IMR-90 (cell line): ENCODE measurements around the gene ADCK1. TPM values are rescaled to one million over a fixed set of nuclear protein-coding genes. Genes with fewer than 3 reads are reported as not detected.

ENCODE experiments used
- ATAC-seq: fragments of 200-7000 bp; cut with Tn5 transposase; 2 replicates; pipeline ENCODE4 v1.9.1; 2020; ENCODE audit warnings: low read depth, mild to moderate bottlenecking, moderate library complexity
- BruUV-seq: library from RNA; stranded (reverse); fragments of 400-500 nt; replicated peaks from 2 replicates; lab custom pipeline; 2021; lab: Mats Ljungman, UMichigan
- CTCF ChIA-PET: fragments of 300-600 bp; formaldehyde crosslinking; extraction: SDS; loops from one replicate; lab custom pipeline; 2021; ENCODE audit warnings: antibody characterized with exemption; lab: Yijun Ruan, JAX
- POLR2A ChIA-PET: fragments of 300-600 bp; sonication (Branson Sonifier 250); formaldehyde crosslinking; loops from one replicate; lab custom pipeline; 2022; ENCODE audit warnings: antibody characterized with exemption; ENCODE audit not compliant: unreplicated experiment; lab: Charles Lee
- DNase-seq: peaks from one replicate; pipeline ENCODE4 v3.0.0; 2013
- H2AFZ ChIP-seq: replicated peaks from 2 replicates; pipeline ENCODE3; 2013; ENCODE audit warnings: low read length, mild to moderate bottlenecking; ENCODE audit not compliant: poor library complexity
- H2AK5ac ChIP-seq: 2 replicates; pipeline ENCODE4 v1.6.1; 2013; ENCODE audit warnings: low read depth, low read length, inconsistent platforms
- H2AK9ac ChIP-seq: replicated peaks from 2 replicates; pipeline ENCODE3; 2013; ENCODE audit warnings: mild to moderate bottlenecking, low read depth, low read length, moderate library complexity; ENCODE audit not compliant: poor library complexity
- H2BK120ac ChIP-seq: 2 replicates; pipeline ENCODE4 v1.6.1; 2013; ENCODE audit warnings: low read depth, low read length, inconsistent platforms
- H2BK15ac ChIP-seq: 3 replicates; pipeline ENCODE4 v1.6.1; 2013; ENCODE audit warnings: low read depth, low read length, inconsistent platforms
- H2BK20ac ChIP-seq: 2 replicates; pipeline ENCODE4 v1.6.1; 2013; ENCODE audit warnings: low read depth, mild to moderate bottlenecking, inconsistent platforms, low read length, moderate library complexity
- H2BK5ac ChIP-seq: 2 replicates; pipeline ENCODE4 v1.6.1; 2013; ENCODE audit warnings: mild to moderate bottlenecking, low read depth, low read length, inconsistent platforms; ENCODE audit not compliant: poor library complexity, severe bottlenecking
- H3K14ac ChIP-seq: replicated peaks from 2 replicates; pipeline ENCODE4 v1.6.1; 2013; ENCODE audit warnings: low read depth, low read length, inconsistent platforms
- H3K18ac ChIP-seq: 2 replicates; pipeline ENCODE4 v1.6.1; 2013; ENCODE audit warnings: low read depth, low read length, control low read depth
- H3K23ac ChIP-seq: 2 replicates; pipeline ENCODE4 v1.6.1; 2013; ENCODE audit warnings: low read depth, low read length, inconsistent platforms
- H3K27ac ChIP-seq: 2 replicates; pipeline ENCODE4 v1.5.1; 2013; ENCODE audit warnings: mild to moderate bottlenecking, control low read depth, low read length; ENCODE audit not compliant: insufficient read depth
- H3K27me3 ChIP-seq: 2 replicates; pipeline ENCODE4 v1.6.1; 2013; ENCODE audit warnings: low read length; ENCODE audit not compliant: control insufficient read depth, insufficient read depth
- H3K36me3 ChIP-seq: 2 replicates; pipeline ENCODE4 v1.6.1; 2013; ENCODE audit warnings: low read length, mixed read lengths; ENCODE audit not compliant: control insufficient read depth, insufficient read depth
- H3K4ac ChIP-seq: 2 replicates; pipeline ENCODE4 v1.6.1; 2013; ENCODE audit warnings: low read depth, low read length, inconsistent platforms
- H3K4me1 ChIP-seq: 2 replicates; pipeline ENCODE4 v1.6.1; 2013; ENCODE audit warnings: low read length, mixed read lengths; ENCODE audit not compliant: control insufficient read depth, insufficient read depth
- H3K4me2 ChIP-seq: 2 replicates; pipeline ENCODE4 v1.6.1; 2013; ENCODE audit warnings: low read depth, mild to moderate bottlenecking, control low read depth, low read length, moderate library complexity
- H3K4me3 ChIP-seq: 2 replicates; pipeline ENCODE4 v1.5.1; 2013; ENCODE audit warnings: low read depth, mild to moderate bottlenecking, control low read depth, low read length, moderate library complexity; ENCODE audit not compliant: insufficient read depth
- H3K56ac ChIP-seq: 2 replicates; pipeline ENCODE4 v1.6.1; 2013; ENCODE audit warnings: low read length, inconsistent platforms; ENCODE audit not compliant: insufficient read depth; ENCODE audit errors: extremely low read depth
- H3K79me1 ChIP-seq, 2 experiments: 2 replicates each; pipeline ENCODE4 v1.6.1; 2013; ENCODE audit warnings: low read length in 2 of 2, inconsistent platforms in 1 of 2, low read depth in 1 of 2
- H3K9ac ChIP-seq: 2 replicates; pipeline ENCODE4 v1.6.1; 2013; ENCODE audit warnings: low read depth, low read length, control low read depth
- H3K9me1 ChIP-seq: 2 replicates; pipeline ENCODE4 v1.6.1; 2013; ENCODE audit warnings: low read length, inconsistent platforms; ENCODE audit not compliant: insufficient read depth
- H3K9me3 ChIP-seq: 2 replicates; pipeline ENCODE4 v1.6.1; 2013; ENCODE audit warnings: low read length; ENCODE audit not compliant: control insufficient read depth, insufficient read depth
- H4K20me1 ChIP-seq: 2 replicates; pipeline ENCODE4 v1.6.1; 2013; ENCODE audit warnings: low read length, inconsistent platforms; ENCODE audit not compliant: insufficient read depth
- H4K5ac ChIP-seq: 2 replicates; pipeline ENCODE4 v1.6.1; 2013; ENCODE audit warnings: mild to moderate bottlenecking, low read depth, low read length, control low read depth
- H4K8ac ChIP-seq, 2 experiments: 2 replicates each; pipeline ENCODE4 v1.6.1; 2013; ENCODE audit warnings: low read depth in 2 of 2, low read length in 2 of 2, control low read depth in 1 of 2, inconsistent platforms in 1 of 2
- H4K91ac ChIP-seq: 2 replicates; pipeline ENCODE4 v1.6.1; 2013; ENCODE audit warnings: low read depth, low read length, inconsistent platforms; ENCODE audit not compliant: insufficient read depth
- BHLHE40 ChIP-seq: fragments of 150-350 bp; IDR thresholded peaks from 2 replicates; pipeline ENCODE4 v1.6.1; 2016; ENCODE audit warnings: mild to moderate bottlenecking, low read depth, low read length
- CEBPB ChIP-seq: IDR thresholded peaks from 2 replicates; pipeline ENCODE4 v1.6.1; 2012; ENCODE audit warnings: low read depth, low read length, improper control_type of control experiment
- CHD1 ChIP-seq: IDR thresholded peaks from 2 replicates; pipeline ENCODE4 v1.6.1; 2012; ENCODE audit warnings: low read depth, low read length, improper control_type of control experiment
- FOS ChIP-seq: fragments of 150-350 bp; IDR thresholded peaks from 2 replicates; pipeline ENCODE4 v1.6.1; 2016; ENCODE audit warnings: low read depth, low read length
- MAFK ChIP-seq: IDR thresholded peaks from 2 replicates; pipeline ENCODE4 v1.6.1; 2012; ENCODE audit warnings: low read depth, low read length, improper control_type of control experiment
- MAZ ChIP-seq: IDR thresholded peaks from 2 replicates; pipeline ENCODE4 v1.6.1; 2012; ENCODE audit warnings: low read depth, mild to moderate bottlenecking, low read length, improper control_type of control experiment, moderate library complexity, borderline replicate concordance
- MXI1 ChIP-seq: IDR thresholded peaks from 2 replicates; pipeline ENCODE4 v1.6.1; 2012; ENCODE audit warnings: low read depth, mild to moderate bottlenecking, low read length, moderate library complexity, borderline replicate concordance
- NFE2L2 ChIP-seq: fragments of 150-350 bp; IDR thresholded peaks from 2 replicates; pipeline ENCODE4 v1.6.1; 2016; ENCODE audit warnings: low read depth, mild to moderate bottlenecking, low read length
- POLR2A ChIP-seq: IDR thresholded peaks from 2 replicates; pipeline ENCODE4 v1.6.1; 2012; ENCODE audit warnings: mild to moderate bottlenecking, low read depth, low read length
- RAD21 ChIP-seq: IDR thresholded peaks from 2 replicates; pipeline ENCODE4 v1.6.1; 2012; ENCODE audit warnings: low read length, improper control_type of control experiment
- RCOR1 ChIP-seq: IDR thresholded peaks from 2 replicates; pipeline ENCODE4 v1.6.1; 2012; ENCODE audit warnings: mild to moderate bottlenecking, low read length, improper control_type of control experiment; ENCODE audit not compliant: insufficient replicate concordance
- RFX5 ChIP-seq: IDR thresholded peaks from 2 replicates; pipeline ENCODE4 v1.8.0; 2012; ENCODE audit warnings: low read depth, mild to moderate bottlenecking, low read length, moderate library complexity
- SMC3 ChIP-seq: fragments of 150-350 bp; IDR thresholded peaks from 2 replicates; pipeline ENCODE4 v1.6.1; 2016; ENCODE audit warnings: low read depth, mild to moderate bottlenecking, antibody characterized with exemption, low read length, moderate library complexity
- USF2 ChIP-seq: fragments of 150-350 bp; IDR thresholded peaks from 2 replicates; pipeline ENCODE4 v1.6.1; 2017; ENCODE audit warnings: mild to moderate bottlenecking, antibody characterized with exemption, low read length, low read depth
- WGBS, 2 experiments: methylation state at CpG; one replicate each; pipeline versions ENCODE4 v1.1.5 to v1.1.7; 2013; ENCODE audit warnings: missing lambda C conversion rate in 2 of 2; ENCODE audit not compliant: insufficient read length in 1 of 2; ENCODE audit errors: extremely low coverage in 2 of 2; 5-methylcytosine and 5-hydroxymethylcytosine counted together
- dilution Hi-C: fragments of 300-500 bp; cut with HindIII; formaldehyde crosslinking; loops from one replicate; pipeline ENCODE4 v1.14.3; 2018; ENCODE audit warnings: low sequenced_read_pairs; ENCODE audit not compliant: unreplicated experiment
- in situ Hi-C: fragments of 300-500 bp; cut with MboI; formaldehyde crosslinking; loops from 3 replicates; pipeline ENCODE4 v1.14.3; 2019; ENCODE audit warnings: low sequenced_read_pairs, inconsistent platforms, mixed read lengths
- intact Hi-C: fragments of 100-400 bp; cut with micrococcal nuclease; formaldehyde crosslinking; loops from 2 replicates; pipeline ENCODE4 v1.10.0; 2022
- polyA plus RNA-seq, 3 experiments: library from polyadenylated mRNA; depleted of rRNA; stranded (reverse); fragments of >200 nt; gene quantifications; 2 replicates each; pipeline ENCODE4 v1.2.3, GENCODE V29; 2012; ENCODE audit warnings: low replicate concordance in 1 of 3
- total RNA-seq: library from RNA; depleted of rRNA; stranded (reverse); fragments of >200 nt; gene quantifications from 2 replicates; pipeline ENCODE4 v1.2.3, GENCODE V29; 2012
- TF ChIP-seq, protein P1 (sequence below): conservative IDR thresholded peaks from 2 replicates; pipeline ENCODE4 v1.5.1; 2012; ENCODE audit warnings: mild to moderate bottlenecking, low read depth, low read length, improper control_type of control experiment
- TF ChIP-seq, protein P2 (sequence below): fragments of 150-350 bp; IDR thresholded peaks from 2 replicates; pipeline ENCODE4 v1.6.1; 2016; ENCODE audit warnings: low read depth, mild to moderate bottlenecking, low read length, moderate library complexity, borderline replicate concordance

Gene ADCK1
- total and polyA plus RNA-seq, 2 of the 4 experiments (the other 2 are of a cell fraction), result 1.6 to 4.6 TPM

DNA sequence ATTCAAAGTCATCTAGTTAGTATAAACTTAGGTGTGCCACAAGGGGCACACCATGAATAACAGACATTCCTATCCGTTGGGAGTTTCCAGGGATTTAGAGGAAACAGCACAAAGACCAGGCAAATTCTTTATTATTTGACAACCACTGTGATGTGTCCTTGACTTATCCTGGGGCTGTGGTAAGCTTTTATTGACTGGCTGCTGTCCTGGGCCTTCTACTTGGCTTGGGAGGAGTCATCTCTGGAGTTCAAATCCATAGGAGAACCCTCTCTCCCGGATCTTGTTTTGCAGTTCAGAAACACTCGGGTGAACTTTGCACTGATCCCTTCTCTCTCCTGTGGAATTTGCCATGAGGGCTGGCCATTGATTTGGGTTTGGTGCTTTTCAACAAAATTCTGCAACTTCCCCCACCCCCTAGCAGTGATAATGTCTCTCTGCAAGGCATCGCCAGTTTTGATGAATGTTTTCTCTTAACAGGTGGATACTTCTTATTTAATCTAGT lies 136.3 kb downstream of the ADCK1 start:
- no peaks in the 10 kb centered on the region for H3K79me1 ChIP-seq
- H3K4me1 ChIP-seq, result no peaks in the 10 kb centered on the region
- no peak overlapping the region for H3K56ac ChIP-seq
- H3K18ac ChIP-seq, result no peak overlapping the region
- H2BK120ac ChIP-seq, result no peak overlapping the region
- in situ Hi-C loops (no loop called here), dilution Hi-C loops (no loop called here), intact Hi-C loops (no loop called here)
- no peaks in the 10 kb centered on the region for H3K9me1 ChIP-seq
- no peak overlapping the region for H2AK5ac ChIP-seq
- H2AFZ ChIP-seq, result no peak overlapping the region
- no peak overlapping the region for H3K4ac ChIP-seq
- no peak overlapping the region for H2BK5ac ChIP-seq
- no peak overlapping the region for H4K91ac ChIP-seq
- no CpG with 5 or more reads among the region's 4 CpGs for WGBS, 2 experiments
- peaks cover 7% of the 10 kb centered on the region; the same call in 1 of the 2 replicates for H3K9me3 ChIP-seq
- ChIA-PET CTCF (no interaction called here), POLR2A (no interaction called here)
- no peak overlapping the region for H2BK15ac ChIP-seq
- H4K20me1 ChIP-seq, result no peaks in the 10 kb centered on the region
- no peak overlapping the region for H3K27ac ChIP-seq
- no peak overlapping the region for H2AK9ac ChIP-seq
- peaks cover 6% of the 10 kb centered on the region; the same call in 1 of the 2 replicates for H3K36me3 ChIP-seq
- ATAC-seq, result no peak
- H4K5ac ChIP-seq, result no peak overlapping the region
- H2BK20ac ChIP-seq, result no peak overlapping the region
- DNase-seq, result no peak
- H3K9ac ChIP-seq, result no peak overlapping the region
- H3K4me2 ChIP-seq, result no peak overlapping the region
- H4K8ac ChIP-seq, result no peak overlapping the region
- no TSS peak for BruUV-seq
- H3K23ac ChIP-seq, result no peak overlapping the region
- no peak overlapping the region for H3K14ac ChIP-seq
- no peak for TF ChIP-seq MXI1
- no peak for TF ChIP-seq CEBPB
- TF ChIP-seq MAZ, result no peak
- TF ChIP-seq SMC3, result no peak
- no peak for TF ChIP-seq RCOR1
- TF ChIP-seq, protein P1, sequence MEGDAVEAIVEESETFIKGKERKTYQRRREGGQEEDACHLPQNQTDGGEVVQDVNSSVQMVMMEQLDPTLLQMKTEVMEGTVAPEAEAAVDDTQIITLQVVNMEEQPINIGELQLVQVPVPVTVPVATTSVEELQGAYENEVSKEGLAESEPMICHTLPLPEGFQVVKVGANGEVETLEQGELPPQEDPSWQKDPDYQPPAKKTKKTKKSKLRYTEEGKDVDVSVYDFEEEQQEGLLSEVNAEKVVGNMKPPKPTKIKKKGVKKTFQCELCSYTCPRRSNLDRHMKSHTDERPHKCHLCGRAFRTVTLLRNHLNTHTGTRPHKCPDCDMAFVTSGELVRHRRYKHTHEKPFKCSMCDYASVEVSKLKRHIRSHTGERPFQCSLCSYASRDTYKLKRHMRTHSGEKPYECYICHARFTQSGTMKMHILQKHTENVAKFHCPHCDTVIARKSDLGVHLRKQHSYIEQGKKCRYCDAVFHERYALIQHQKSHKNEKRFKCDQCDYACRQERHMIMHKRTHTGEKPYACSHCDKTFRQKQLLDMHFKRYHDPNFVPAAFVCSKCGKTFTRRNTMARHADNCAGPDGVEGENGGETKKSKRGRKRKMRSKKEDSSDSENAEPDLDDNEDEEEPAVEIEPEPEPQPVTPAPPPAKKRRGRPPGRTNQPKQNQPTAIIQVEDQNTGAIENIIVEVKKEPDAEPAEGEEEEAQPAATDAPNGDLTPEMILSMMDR, result no peak
- TF ChIP-seq MAFK, result no peak
- TF ChIP-seq RFX5, result no peak
- TF ChIP-seq CHD1, result no peak
- no peak for TF ChIP-seq BHLHE40
- TF ChIP-seq NFE2L2, result no peak
- TF ChIP-seq, protein P2, sequence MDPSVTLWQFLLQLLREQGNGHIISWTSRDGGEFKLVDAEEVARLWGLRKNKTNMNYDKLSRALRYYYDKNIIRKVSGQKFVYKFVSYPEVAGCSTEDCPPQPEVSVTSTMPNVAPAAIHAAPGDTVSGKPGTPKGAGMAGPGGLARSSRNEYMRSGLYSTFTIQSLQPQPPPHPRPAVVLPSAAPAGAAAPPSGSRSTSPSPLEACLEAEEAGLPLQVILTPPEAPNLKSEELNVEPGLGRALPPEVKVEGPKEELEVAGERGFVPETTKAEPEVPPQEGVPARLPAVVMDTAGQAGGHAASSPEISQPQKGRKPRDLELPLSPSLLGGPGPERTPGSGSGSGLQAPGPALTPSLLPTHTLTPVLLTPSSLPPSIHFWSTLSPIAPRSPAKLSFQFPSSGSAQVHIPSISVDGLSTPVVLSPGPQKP, result no peak
- TF ChIP-seq POLR2A, result no peak
- TF ChIP-seq RAD21, result no peak
- no peak for TF ChIP-seq USF2
- TF ChIP-seq FOS, result no peak
- H3K4me3 ChIP-seq, result no peak overlapping the region
- no peaks in the 10 kb centered on the region for H3K27me3 ChIP-seq
